PC-9 (cell line): ENCODE results near the gene ECI2.

Experiments used
- EZH2 ChIP-seq: fragments of 200-600 bp; sonication (generic); IDR thresholded peaks from 2 replicates; pipeline ENCODE4 v1.8.0; 2017; ENCODE audit warnings: antibody characterized with exemption, low read depth
- TF ChIP-seq, protein P1 (sequence below): fragments of 200-600 bp; sonication (generic); conservative IDR thresholded peaks from 2 replicates; pipeline ENCODE4 v1.6.1; 2017; ENCODE audit warnings: mixed run types, antibody characterized with exemption, mild to moderate bottlenecking, moderate library complexity

DNA sequence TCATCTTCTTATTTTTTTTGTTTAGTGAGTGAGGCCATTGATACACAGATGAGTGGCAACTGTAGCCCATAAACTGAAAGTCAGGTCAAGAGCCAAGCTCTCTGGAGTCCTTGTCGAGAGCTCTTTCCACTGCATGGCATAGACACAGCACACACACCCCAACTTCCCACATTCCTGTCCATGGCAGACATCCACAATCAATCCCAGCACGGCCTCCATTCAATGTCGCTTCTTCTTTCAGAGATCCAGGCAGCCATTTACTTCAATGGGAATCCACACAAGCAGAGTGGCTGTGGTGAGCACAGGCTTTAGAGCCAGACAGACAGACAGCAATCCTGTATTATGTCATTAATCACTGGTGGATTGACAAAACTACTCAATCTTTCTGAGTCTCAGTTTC lies 34.9 kb upstream of the ECI2 start:
- TF ChIP-seq, protein P1, sequence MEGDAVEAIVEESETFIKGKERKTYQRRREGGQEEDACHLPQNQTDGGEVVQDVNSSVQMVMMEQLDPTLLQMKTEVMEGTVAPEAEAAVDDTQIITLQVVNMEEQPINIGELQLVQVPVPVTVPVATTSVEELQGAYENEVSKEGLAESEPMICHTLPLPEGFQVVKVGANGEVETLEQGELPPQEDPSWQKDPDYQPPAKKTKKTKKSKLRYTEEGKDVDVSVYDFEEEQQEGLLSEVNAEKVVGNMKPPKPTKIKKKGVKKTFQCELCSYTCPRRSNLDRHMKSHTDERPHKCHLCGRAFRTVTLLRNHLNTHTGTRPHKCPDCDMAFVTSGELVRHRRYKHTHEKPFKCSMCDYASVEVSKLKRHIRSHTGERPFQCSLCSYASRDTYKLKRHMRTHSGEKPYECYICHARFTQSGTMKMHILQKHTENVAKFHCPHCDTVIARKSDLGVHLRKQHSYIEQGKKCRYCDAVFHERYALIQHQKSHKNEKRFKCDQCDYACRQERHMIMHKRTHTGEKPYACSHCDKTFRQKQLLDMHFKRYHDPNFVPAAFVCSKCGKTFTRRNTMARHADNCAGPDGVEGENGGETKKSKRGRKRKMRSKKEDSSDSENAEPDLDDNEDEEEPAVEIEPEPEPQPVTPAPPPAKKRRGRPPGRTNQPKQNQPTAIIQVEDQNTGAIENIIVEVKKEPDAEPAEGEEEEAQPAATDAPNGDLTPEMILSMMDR = no peak
- TF ChIP-seq EZH2 = no peak
